ENCODE measurements around the gene RAP1A. TPM values are rescaled to one million over a fixed set of nuclear protein-coding genes. Genes with fewer than 3 reads are reported as not detected.

RAP1A gene
- polyA plus RNA-seq, 12 donors: 51.4 to 76.6 (median 61.9) TPM; not detected in 1

- DNase-seq: no peak
These were observed 90.4 kb downstream of the RAP1A start for GRCh38 chr1:111709986-111710385.

DNA sequence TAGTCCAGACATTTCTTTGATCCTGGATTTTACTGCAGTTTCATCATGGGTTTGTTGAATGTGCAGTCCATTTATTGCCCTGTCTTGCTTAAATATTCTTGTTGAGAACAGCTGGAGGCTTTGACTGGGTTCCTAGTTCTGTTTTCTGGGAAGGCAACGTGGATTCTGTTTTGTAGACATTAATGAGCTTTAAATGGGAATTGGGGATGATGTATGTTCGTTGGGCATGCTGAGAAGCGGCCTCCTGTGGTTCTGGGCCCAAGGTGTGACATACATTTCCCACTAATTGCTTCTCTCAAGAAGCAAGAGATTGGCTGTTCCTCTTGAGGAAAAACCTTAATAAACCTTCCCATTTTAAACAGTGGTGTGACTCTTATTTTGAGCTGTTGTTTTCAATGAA lies 96.7 kb downstream of the RAP1A start:
- no peak for DNase-seq

GRCh38 chr1:111717450-111717849 lies 97.9 kb downstream of the RAP1A start:
- no peak for DNase-seq

GRCh38 chr1:111719135-111719534 lies 99.5 kb downstream of the RAP1A start:
- no peak for DNase-seq

- DNase-seq: peak; percentile 48
These were observed 100.1 kb downstream of the RAP1A start for GRCh38 chr1:111719674-111720132.

DNA sequence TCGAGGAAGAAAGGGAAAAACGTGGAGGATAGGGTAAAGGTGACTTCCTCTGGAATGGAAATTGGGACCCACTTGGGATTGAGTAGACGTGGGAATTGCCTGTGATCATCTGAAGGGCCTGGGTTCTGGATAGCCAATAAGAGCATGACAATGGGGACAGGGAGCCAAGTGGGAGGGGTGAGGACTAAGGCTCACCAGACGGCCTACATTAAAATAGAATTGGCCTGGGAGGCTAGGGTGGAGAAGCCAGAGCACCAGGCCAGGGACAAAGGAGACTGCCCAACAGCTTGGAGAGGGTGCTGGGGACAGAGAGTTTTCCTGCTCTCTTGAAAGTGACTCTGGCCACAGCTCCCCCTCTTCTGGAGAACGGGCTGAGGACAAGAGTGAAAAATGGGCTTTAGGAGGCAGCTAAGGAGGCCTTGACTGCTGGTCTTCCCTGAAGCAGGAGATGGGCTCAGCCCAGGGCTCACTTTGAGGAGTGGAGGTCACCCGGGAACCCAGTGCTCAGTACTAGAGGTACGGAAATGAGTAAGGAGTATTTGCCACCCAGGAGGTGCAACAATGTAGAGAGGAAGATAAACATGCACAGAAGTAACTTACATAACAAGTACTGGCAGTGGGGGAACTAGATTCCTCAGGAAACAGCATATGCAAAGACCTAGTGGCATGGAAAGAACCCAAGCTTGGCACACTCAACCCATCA lies 100.8 kb downstream of the RAP1A start:
- no peak for DNase-seq

- DNase-seq: no peak
These were observed 101.6 kb downstream of the RAP1A start for GRCh38 chr1:111720977-111721786.

- DNase-seq: no peak
These were observed 103.7 kb downstream of the RAP1A start for GRCh38 chr1:111723091-111723806.

DNA sequence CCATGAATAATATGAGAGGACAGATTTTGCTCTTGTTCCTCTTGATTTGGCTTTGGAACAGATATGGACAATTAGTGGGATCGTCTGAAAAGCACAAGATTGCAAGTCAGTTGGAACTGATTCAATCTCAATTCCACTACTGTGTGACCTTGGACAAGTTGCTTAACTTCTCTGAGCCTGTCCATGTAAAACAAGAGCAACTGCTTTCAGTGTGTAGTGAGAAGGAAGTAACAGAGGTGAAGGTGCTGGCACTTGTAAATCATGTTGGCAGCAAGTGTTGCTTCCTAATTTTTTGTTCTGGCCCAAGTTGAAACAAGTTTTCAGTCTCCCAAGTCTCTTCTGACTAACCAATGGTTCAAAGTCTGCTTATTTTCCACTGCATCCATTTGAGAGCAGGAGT lies 104.3 kb downstream of the RAP1A start:
- no peak for DNase-seq

DNA sequence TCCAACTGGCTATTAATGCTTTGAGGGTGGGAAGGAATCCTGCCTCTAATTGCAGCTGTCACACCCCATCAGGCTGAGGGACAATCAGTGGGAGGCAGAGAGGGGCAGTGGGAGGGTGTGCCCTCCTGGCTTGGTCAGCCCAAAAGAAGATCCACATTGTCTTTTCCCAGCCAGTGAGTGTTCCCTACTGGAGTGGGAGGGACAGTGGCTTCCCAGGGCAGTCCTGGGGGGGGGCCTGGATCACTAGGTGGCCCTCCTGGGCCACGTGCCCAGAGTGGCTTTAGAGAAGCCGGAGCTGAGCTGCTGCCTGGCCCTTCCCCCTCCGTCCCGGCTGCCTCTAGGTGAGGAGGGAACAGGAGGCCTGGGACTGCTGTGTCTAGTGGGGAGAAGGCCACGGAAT lies 105.6 kb downstream of the RAP1A start:
- DNase-seq: no peak

DNA sequence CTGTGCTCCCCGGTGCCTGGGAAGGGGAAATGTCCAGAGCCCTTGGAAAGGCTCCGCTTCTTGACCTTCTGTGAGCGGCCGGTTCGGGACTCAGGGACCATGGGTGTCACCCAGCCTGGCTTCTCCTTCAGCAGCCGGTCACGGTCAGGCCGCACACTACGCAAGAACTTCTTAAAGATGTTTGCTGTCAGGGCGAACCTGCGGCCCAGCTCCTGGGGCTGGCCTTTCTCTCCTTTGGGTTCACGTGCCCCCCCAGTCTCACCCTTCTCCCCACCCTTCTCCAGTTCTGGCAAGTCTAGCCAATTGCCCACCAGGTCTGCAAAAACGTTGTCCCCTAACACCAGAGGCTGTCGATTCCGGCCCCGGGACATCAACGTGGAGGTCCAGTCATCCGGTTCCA lies 107.5 kb downstream of the RAP1A start:
- no peak for DNase-seq

DNA sequence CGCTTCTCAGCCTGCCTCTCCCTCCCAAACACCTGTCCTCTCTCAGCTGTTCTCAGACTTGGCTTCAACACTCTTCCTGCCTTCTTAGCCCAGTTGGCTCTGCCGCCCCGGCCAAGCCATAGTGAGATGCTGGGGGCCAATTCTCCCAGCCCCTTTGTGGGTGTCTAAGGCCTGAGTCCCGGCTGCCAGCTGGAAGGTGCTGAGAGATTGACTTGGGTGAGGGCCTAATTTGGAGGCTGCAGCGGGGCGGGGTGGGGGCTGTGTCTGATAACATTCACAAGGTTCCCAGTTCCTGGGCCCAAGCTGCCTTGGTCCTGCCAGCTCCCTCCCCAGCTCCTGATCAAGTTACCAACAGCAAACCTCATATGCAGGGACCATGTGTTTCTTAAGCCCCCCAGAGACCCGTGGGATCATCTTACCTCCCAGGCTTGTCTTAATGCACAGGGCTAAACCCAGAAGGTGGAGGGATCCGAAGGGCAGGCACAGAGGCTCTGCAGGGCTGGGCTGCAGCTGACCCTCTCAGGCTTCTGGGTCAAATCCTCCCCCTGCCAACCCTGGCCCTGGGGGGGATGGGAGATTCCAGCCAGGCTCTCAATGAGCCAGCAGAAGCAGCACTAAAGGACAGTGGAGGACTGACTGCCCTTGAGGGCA lies 109.8 kb downstream of the RAP1A start:
- DNase-seq: peak; percentile 43

- no peak for DNase-seq
These were observed 110.5 kb downstream of the RAP1A start for GRCh38 chr1:111729946-111730681.

DNA sequence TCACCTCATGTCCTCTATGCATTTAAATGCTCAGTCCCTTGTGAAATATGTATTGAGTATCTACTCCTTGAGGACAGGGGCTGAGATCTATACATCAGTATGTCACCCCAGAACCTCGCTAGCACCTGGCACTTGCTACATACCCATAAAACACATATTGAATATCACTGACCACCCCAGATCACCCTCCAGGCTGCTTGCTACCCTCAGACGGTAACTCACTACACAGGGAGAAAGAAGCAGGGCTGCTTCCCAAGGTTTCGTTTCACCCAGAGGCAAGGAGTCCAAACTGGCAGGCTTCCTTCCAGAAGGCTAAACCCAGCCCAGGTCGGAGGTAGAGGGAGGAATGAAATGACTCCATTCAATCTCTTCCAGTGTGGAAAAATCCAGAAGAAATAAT lies 111.1 kb downstream of the RAP1A start:
- DNase-seq: no peak

DNA sequence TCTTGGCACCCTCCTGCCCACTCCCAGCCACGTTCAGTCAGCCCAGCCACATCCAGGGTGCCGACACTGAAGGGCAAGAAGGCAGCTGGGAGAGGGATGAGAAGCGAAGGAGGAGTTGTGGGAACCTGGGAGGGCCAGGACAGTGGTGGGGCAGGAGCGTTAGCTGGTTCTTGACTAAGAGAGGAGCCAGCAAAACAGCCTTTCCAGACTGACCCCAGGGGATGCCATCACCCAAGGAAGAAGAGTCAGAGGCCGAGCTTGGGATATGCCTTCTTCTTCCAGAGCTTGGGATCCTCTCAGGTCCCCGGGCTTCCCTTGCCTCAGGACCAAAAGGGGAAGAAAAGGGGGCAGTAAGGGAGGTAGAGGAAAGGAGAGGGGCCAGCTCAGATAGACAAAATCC lies 112.4 kb downstream of the RAP1A start:
- no peak for DNase-seq

GRCh38 chr1:111732718-111733117 lies 113.1 kb downstream of the RAP1A start:
- DNase-seq: no peak

GRCh38 chr1:111733183-111733991 lies 113.8 kb downstream of the RAP1A start:
- peak; percentile 52 for DNase-seq

GRCh38 chr1:111733992-111734341 lies 114.4 kb downstream of the RAP1A start:
- no peak for DNase-seq

GRCh38 chr1:111734426-111734825 lies 114.8 kb downstream of the RAP1A start:
- DNase-seq: no peak

DNA sequence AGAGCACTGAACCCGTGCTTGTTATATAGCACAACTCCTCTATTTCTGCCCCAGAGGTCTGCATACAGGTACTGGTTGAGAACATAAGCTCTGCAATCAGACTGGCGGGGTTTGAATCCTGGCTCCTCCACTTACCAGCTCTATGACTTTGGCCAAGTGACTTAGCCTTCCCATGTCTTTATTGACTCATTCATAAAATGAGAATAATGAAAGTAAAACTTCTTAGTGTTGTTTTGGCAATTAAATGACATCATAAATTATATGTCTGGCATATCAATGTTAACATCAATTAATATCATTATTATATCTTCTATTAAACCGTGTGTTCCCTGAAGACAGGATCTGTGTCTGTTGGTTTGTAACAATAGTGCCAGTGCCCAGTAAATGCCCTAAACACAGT lies 115.3 kb downstream of the RAP1A start:
- DNase-seq: no peak

GRCh38 chr1:111735321-111735720 lies 115.7 kb downstream of the RAP1A start:
- DNase-seq: no peak
